SW 1271 (cell line): Measurements from ENCODE around the gene KDM2B.

ENCODE experiments used
- DNase-seq, 2 experiments: peaks; one replicate each; lab custom pipeline; 2025; lab: John Stamatoyannopoulos, UW

KDM2B gene

GRCh38 chr12:121580959-121581685, at the start of gene KDM2B:
TSS of gene KDM2B (minus strand) at chr12:121581023. CDS start at chr12:121580911, 112 bp downstream.
- no peak for DNase-seq

GRCh38 chr12:121628536-121628935, 47.7 kb upstream of the KDM2B start:
- DNase-seq, result no peak

GRCh38 chr12:121628037-121628436, 47.2 kb upstream of the KDM2B start:
- peak in 1 of 2 experiments; percentile 32 for DNase-seq

- peak; percentile 49 to 75 for DNase-seq
These were observed 46.2 kb upstream of the KDM2B start for GRCh38 chr12:121626853-121627640.

GRCh38 chr12:121626087-121626852, 45.4 kb upstream of the KDM2B start, which contains the start of gene ORAI1:
TSS of gene ORAI1 (plus strand) at chr12:121626530.
- peak; percentile 70 to 88 for DNase-seq

- DNase-seq, result no peak
These were observed 39.6 kb upstream of the KDM2B start for GRCh38 chr12:121620333-121620891.

- DNase-seq, result no peak
These were observed 37.9 kb upstream of the KDM2B start for GRCh38 chr12:121618659-121619233.

GRCh38 chr12:121614872-121615467, 34.1 kb upstream of the KDM2B start:
- DNase-seq, result no peak

GRCh38 chr12:121613462-121613861, 32.6 kb upstream of the KDM2B start:
- no peak for DNase-seq

- no peak for DNase-seq
These were observed 30.5 kb upstream of the KDM2B start for GRCh38 chr12:121611306-121611705.

GRCh38 chr12:121610239-121611149, 29.7 kb upstream of the KDM2B start:
- no peak for DNase-seq

- no peak for DNase-seq
These were observed 27.5 kb upstream of the KDM2B start for GRCh38 chr12:121608301-121608700.

GRCh38 chr12:121603581-121603980, 22.8 kb upstream of the KDM2B start:
- DNase-seq, result no peak

- no peak for DNase-seq
These were observed 21.9 kb upstream of the KDM2B start for GRCh38 chr12:121602766-121603165.

- DNase-seq, result no peak
These were observed 20.0 kb upstream of the KDM2B start for GRCh38 chr12:121600702-121601336.

GRCh38 chr12:121596526-121596925, 15.7 kb upstream of the KDM2B start:
- DNase-seq, result no peak

GRCh38 chr12:121595520-121595919, 14.7 kb upstream of the KDM2B start:
- no peak for DNase-seq

- no peak for DNase-seq
These were observed 11.5 kb upstream of the KDM2B start for GRCh38 chr12:121592320-121592719.

- no peak for DNase-seq
These were observed 9.8 kb upstream of the KDM2B start for GRCh38 chr12:121590476-121591143.
